Kidney (tissue), 14 donors: Measurements from ENCODE around the gene HECTD1. TPM values are rescaled to one million over a fixed set of nuclear protein-coding genes. Genes with fewer than 3 reads are reported as not detected.
A peak's percentile ranks its signal among the peaks of the same experiment; 100 is the strongest.
"Not testable (repeated sequence)": the region's sequence is repeated elsewhere in the genome, so short reads cannot be mapped to it uniquely, and the experiment has no call there.

Source experiments
- DNase-seq, 5 donors: peaks; one replicate each; pipeline ENCODE4 v3.0.0-alpha.2; 2013 to 2020
- FAIRE-seq: peaks from 2 replicates; lab custom pipeline; 2012; peaks lifted over from hg19 to GRCh38; lab: Jason Lieb, UNC
- H3K27ac ChIP-seq, 2 donors: one replicate each; pipeline ENCODE4 v1.7.0; 2013; ENCODE audit warnings: low read depth in 2 of 2, low read length in 2 of 2, inconsistent platforms in 1 of 2
- H3K27me3 ChIP-seq: one replicate; pipeline ENCODE4 v1.7.1; 2013; ENCODE audit warnings: low read length, inconsistent platforms; ENCODE audit not compliant: control insufficient read depth, insufficient read depth
- H3K36me3 ChIP-seq, 3 donors: one replicate each; pipeline versions ENCODE4 v1.7.0 to v1.7.1; 2013; ENCODE audit warnings: low read length in 3 of 3, control low read depth in 1 of 3, inconsistent platforms in 1 of 3; ENCODE audit not compliant: insufficient read depth in 3 of 3, control insufficient read depth in 2 of 3
- H3K4me1 ChIP-seq, 3 donors: one replicate each; pipeline versions ENCODE4 v1.7.0 to v1.7.1; 2013; ENCODE audit warnings: low read length in 3 of 3, inconsistent platforms in 1 of 3, low read depth in 1 of 3; ENCODE audit not compliant: control insufficient read depth in 2 of 3, insufficient read depth in 2 of 3
- H3K4me3 ChIP-seq, 3 donors: one replicate each; pipeline versions ENCODE4 v1.7.0 to v1.8.1; 2013; ENCODE audit warnings: low read length in 3 of 3, control low read depth in 1 of 3, inconsistent platforms in 1 of 3
- H3K9ac ChIP-seq, 3 donors: one replicate each; pipeline versions ENCODE4 v1.7.0 to v1.7.1; 2013; ENCODE audit warnings: low read length in 3 of 3, control low read depth in 1 of 3, inconsistent platforms in 1 of 3
- H3K9me3 ChIP-seq, 3 donors: one replicate each; pipeline versions ENCODE4 v1.7.0 to v1.7.1; 2013; ENCODE audit warnings: low read length in 3 of 3, control low read depth in 1 of 3, inconsistent platforms in 1 of 3; ENCODE audit not compliant: control insufficient read depth in 2 of 3, insufficient read depth in 1 of 3
- CTCF ChIP-seq: IDR thresholded peaks from 3 replicates; pipeline ENCODE4 v1.5.1; 2012; ENCODE audit warnings: mild to moderate bottlenecking, moderate library complexity, borderline replicate concordance; ENCODE audit not compliant: insufficient read depth; ENCODE audit errors: extremely low read depth
- intact Hi-C: fragments of 100-400 bp; cut with DNase I; formaldehyde crosslinking; loops from one replicate; pipeline ENCODE4 v1.11.1; 2022
- polyA plus RNA-seq: library from polyadenylated mRNA; stranded (reverse); fragments of 350-450 nt; fragmentation: Illumina TruSeq; extraction: RNeasy Lipid Tissue Mini Kit (QIAGEN cat#74804); gene quantifications from one replicate; pipeline ENCODE4 v1.2.3, GENCODE V29; 2014; ENCODE audit warnings: low read depth, low replicate concordance; ENCODE audit not compliant: insufficient read depth
- total RNA-seq: library from RNA; stranded (reverse); fragmentation: NEBNext Ultra II Directional; extraction: Animal tissue kit (Norgen Biotek cat#: 25700); gene quantifications from one replicate; pipeline ENCODE4 v1.2.1, GENCODE V29; 2021
- donor health status: control.
- donor health status: control.
- donor health status: control.
- donor health status: control.
- donor health status: control.
- donor health status: DM: yes; HTN: yes; CAD: no.
- donor health status: Normal renal cell carcinoma (clear cell type).

Gene HECTD1
- total and polyA plus RNA-seq, 2 donors from 2014 or later: 35.5 to 164 TPM

GRCh38 chr14:31093884-31094839 lies 113.4 kb downstream of the HECTD1 start:
- intact Hi-C loops, H3K9me3 ChIP-seq, H3K27me3 ChIP-seq, H3K9ac ChIP-seq, FAIRE-seq, H3K27ac ChIP-seq, DNase-seq, H3K4me3 ChIP-seq: not testable (repeated sequence)
- peaks cover 0 to 11% (median 3%) of the 10 kb centered on the region in 3 donors for H3K36me3 ChIP-seq
- H3K4me1 ChIP-seq: peaks cover 0 to 20% (median 6%) of the 10 kb centered on the region in 3 donors

- no peak overlapping the region for H3K9ac ChIP-seq
- no peak for TF ChIP-seq CTCF
- no peak for DNase-seq
- peaks cover 0 to 20% (median 6%) of the 10 kb centered on the region in 3 donors for H3K4me1 ChIP-seq
- no peaks in the 10 kb centered on the region for H3K36me3 ChIP-seq
- no peak for FAIRE-seq
- H3K9me3 ChIP-seq: no peaks in the 10 kb centered on the region
- H3K4me3 ChIP-seq: no peak overlapping the region
- H3K27ac ChIP-seq: no peak overlapping the region
- intact Hi-C loops: no loop called here
- no peaks in the 10 kb centered on the region for H3K27me3 ChIP-seq
Observed at GRCh38 chr14:31092160-31092708, 115.4 kb downstream of the HECTD1 start.

GRCh38 chr14:31090883-31091764 lies 116.5 kb downstream of the HECTD1 start:
- intact Hi-C loops: no loop called here
- Histone ChIP-seq H3K4me3 (no peak overlapping the region), H3K4me1 (peaks cover 0 to 20% (median 6%) of the 10 kb centered on the region in 3 donors), H3K36me3 (no peaks in the 10 kb centered on the region), H3K27me3 (no peaks in the 10 kb centered on the region), H3K9ac (peak overlapping the region in 1 of 3 donors; percentile 9), H3K27ac (peak overlapping the region; percentile 54 to 66), H3K9me3 (no peaks in the 10 kb centered on the region)
- no peak for FAIRE-seq
- no peak for TF ChIP-seq CTCF
- DNase-seq: peak in 2 of 5 donors; percentile 13 to 23

GRCh38 chr14:31086466-31086865 lies 121.1 kb downstream of the HECTD1 start:
- H3K9me3 ChIP-seq, H3K9ac ChIP-seq, intact Hi-C loops, H3K27ac ChIP-seq, H3K4me3 ChIP-seq, DNase-seq, FAIRE-seq, H3K27me3 ChIP-seq, H3K36me3 ChIP-seq: not testable (repeated sequence)
- peaks cover 0 to 14% (median 6%) of the 10 kb centered on the region in 3 donors for H3K4me1 ChIP-seq
